ENCODE measurements around the gene ATXN7L2.

DNA sequence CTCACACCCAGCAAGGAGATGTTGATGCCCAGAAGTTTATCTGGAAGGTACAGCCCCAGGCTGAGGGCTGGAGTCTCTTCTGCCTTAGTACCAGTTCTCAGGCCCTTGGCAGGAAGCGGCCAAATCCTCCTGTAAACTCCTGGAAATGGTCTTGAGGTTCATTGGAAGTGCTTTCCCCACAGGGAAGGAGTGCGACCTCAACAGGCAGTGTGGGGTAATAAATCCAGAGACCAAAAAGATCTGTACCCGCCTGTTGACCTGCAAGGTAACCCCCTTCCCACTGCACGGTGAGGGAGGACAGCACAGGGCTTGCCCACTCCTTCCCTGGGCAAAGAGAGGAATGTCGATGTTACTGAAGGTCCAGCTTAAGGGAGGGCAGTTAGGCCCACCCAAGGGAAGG is 4.5 kb downstream of the ATXN7L2 start:
- TF ChIP-seq POLR2A (IDR thresholded peaks at IDR 0.05; ENCODE audit: low read length) (no peak), CTCF (IDR thresholded peaks at IDR 0.05) (no peak), ZFP36 (IDR thresholded peaks at IDR 0.05; ENCODE audit: borderline replicate concordance, partially characterized antibody) (no peak), PBX3 (IDR thresholded peaks at IDR 0.05) (no peak)

All from A549 (cell line).